HG02938 (cell line): ENCODE results near the gene ALDH3B1.

Experiments
- ATAC-seq: cut with Tn5 transposase; IDR thresholded peaks from one replicate; pipeline ENCODE4 v1.9.1; 2021; ENCODE audit warnings: mild to moderate bottlenecking, moderate library complexity; ENCODE audit not compliant: unreplicated experiment

The ALDH3B1 gene

DNA sequence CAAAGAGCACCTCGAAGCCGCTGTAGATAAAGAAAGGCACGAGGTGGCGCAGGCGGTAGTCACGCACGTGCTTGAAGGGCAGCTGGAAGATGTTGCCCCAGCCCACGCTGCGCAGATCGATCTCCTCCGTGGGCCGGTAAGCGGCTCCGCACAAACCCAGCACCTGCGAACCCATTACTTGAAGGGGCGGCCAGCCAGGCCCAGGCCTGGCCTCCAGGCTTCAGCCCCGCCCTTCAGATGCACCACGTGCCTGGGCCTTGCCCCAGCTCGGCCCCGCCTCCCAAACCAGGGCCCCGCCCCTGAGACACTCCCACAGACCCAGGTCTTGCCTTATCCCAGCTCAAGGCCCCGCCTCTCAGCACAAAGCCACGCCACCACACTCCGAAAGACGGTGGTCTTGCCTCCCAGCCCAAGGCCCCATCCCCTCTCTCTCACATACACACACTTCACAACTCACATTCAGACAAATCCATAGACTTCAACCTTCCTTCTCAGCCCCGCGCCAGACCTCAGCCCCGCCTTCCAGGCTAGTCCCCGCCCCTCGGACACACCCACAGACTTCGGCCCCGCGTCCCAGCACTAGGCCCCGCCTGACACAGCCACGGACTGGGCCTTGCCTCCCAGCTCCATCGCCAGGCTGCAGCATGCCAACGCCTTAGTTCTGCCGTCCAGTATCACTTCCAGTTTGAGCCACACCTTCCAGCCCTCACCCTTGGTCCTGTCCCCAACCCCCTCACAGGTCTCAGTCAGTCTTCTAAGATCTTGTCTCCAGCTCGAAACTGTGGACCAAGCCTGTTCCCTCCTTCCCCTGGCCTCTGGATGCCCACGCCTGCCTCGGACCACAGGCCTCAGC, 13.3 kb upstream of the ALDH3B1 start:
- ATAC-seq: no peak

DNA sequence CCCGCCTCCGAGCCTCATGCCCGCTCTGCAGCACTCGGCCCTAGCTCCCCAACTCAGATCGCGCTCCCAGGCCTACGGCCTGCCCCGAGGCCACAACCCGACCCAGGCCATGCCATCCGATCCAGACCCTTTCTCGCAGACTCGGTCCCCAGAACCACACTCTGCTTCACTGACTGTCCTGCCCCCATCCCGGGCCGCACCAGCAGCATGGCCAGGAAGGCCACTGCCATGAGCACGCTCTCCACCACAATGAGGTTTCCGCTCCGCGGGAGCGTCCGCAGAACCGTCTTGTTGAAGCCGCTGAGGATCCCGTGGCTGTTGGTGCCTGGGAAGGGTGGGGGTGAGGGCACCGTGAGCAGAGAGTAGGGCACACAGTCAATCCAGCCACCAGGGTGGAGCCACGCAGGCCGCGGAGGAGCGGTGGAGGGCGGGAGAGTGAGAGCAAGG, 12.6 kb upstream of the ALDH3B1 start:
- ATAC-seq: no peak

DNA sequence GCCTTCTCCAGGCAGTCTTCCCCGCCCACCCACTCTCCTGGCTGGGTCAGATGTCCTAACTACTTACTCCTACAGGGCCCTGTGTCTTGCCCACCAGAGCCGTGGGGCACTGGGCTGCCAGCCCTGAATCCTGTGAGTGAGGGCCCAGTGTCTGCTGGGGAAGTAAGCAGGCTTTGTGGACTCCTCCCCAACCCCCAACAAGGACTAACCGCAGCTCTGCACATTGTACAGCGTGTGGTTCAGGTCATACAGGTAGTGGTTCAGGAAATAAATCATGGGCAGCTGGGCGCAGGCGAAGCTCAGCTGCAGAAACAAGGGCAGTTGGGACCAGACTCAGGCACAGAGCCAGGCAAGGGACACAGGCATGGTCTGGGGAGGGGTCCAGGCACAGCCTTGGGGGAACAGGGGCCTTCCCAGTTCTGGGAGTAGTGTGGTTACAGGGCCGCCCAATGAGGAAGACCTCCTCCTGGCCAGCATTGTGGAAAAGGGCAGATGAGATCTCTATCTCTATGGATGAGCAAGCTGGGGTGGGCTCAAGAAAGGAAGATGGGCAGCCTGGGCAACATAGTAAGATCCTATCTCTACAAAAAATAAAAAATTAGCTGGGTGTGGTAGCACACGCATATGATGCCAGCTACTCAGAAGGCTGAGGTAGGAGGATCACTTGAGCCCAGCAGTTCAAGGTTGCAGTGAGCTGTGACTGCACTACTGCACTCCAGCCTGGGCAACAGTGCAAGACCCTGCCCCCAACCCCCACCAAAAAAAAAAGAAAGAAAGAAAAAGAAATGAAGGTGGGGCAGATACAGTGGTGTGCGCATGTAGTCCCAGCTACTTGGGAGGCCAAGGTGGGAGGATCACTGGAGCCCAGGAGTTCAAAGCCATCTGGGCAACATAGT, 11.7 kb upstream of the ALDH3B1 start:
- no peak for ATAC-seq

DNA sequence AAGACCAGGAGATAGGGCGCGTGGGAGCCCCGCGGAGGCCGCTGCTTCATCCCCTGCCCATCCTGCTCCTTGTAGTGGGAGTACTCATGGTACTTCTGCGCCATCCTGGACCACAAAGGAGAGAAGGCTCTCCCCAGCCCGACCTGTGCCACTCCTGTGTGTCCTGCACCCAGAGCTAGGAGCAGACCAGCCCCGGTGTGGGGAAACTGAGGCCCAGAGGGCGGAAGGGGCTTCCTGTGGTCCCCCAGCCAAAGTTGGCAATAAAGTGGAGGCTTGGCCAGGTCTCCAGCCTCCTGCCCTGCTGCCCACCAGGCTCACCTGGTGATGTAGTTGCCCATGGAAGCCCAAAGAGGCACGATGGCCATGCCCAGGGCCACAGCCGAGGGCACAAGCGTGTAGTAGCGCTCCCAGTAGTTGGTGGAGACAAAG, 10.9 kb upstream of the ALDH3B1 start:
- ATAC-seq: no peak

DNA sequence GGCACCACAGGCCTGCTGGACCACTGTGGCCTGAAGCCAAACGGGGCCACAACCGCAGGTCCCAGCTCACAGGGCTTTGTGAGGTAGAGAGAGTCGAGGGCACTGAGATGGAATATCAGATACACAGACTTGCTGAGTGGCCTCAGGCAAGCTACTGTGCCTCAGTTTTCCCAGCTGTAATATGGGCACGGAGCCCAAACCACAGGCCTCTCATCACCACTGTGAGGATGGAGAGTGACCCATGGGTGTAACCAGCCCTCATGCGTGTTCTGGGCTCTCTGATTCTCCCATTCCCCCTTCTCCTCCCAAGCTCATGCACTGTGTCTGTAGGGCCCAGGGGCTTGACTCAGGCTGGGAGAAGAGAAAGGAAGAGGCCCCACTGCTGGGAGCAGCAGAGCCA, 10.4 kb upstream of the ALDH3B1 start:
- ATAC-seq: no peak

DNA sequence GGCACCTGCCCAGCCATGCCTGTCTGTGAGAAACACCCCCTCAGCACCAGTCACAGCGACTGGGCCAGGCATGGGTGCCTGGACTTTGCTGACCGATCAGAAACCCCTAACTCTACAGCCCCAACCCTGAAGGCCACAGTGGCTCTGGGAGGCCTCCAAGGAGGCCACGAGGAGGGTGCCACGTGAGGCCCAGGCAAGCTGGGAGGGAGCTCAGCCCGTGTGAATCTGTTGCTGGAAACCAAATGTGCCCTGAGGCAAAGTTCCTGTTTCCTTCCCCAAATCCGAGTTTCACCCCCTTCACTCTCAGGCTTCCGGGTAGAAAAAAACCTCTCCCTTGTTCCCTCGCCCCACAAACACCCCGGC, 7.6 kb upstream of the ALDH3B1 start:
- ATAC-seq: peak; percentile 11

DNA sequence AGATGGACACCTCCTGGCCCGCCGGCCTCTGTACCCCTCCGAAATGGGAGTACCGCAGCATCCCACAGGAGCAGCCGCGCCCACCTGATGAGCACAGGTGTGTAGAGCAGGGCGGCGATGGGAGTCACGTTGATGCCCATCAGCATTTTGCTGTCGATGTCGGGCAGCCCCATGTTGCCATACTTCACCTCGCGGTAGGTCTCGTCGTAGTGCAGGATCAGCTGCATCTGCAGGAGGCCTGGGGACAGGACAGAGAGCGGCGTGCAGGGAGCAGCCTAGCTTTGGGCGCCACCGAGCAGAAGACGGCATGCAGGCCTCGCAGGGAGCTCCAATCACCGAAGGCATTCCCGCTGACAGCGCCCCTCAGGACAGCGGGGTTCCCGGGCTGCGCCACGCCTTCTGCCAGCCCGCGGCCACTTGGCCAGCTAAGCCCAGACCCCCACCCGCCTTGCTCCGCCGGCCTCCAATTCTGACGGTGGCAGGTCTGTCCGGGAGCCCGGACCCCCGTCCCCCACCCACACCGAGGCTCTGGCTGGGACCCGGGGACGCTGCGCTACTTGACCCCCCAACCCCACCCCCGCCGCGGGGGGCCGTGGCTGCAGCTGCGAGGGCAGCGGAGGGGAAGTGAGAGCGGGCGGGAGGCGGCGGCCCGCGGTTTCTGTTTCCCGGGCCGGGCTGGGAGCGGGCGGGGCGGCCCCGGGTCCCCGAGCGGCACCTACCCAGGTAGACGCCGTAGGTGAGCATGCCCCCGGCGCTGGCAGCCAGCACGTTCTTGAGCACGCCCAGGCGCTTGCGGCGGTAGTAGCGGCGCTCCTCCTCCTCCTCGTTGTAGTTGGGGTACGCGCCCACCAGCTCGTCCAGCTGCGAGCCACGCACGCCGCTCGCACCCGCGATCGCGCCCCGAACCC, 6.9 kb upstream of the ALDH3B1 start:
- ATAC-seq: peak; percentile 24

DNA sequence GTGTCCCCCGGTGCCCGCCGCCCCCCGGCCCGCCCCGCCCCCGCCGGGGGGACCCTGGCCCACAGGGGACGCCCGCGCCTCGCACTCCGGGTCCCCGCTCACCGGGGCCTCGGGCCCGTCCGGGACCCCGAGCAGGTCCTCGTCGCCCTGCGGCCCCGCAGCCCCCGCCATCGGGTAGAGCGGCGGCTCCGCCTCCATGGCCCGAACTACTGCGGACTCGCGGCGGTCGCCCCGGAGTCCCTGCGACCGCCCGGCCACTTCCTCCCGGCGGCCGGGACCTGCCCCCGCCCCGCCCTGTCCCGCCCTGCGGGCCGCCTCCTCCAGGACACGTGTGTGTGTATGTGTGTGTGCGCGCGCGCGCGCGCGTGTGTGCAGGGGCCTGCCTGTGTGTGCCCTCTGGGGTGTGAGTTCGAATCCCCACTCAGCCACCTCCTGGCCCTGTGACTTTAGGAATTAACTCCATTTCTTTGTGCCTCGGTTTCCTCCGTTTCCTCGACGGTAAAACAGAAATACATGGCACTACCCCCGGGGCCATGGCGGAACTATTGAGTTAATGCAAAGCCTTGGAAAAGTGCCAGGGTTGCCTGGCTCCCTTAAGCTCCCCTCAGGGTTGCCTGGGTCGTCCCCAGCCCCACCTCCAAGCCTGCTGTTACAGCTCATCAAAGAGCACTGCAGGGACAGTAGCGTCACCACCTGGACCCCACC, 6.1 kb upstream of the ALDH3B1 start, which contains the start of gene UNC93B1:
Gene UNC93B1 (minus strand): TSS at position 252 of the 705 bp plus-strand sequence. CDS start 54 bp downstream, at position 198.
- peak; percentile 42 for ATAC-seq

DNA sequence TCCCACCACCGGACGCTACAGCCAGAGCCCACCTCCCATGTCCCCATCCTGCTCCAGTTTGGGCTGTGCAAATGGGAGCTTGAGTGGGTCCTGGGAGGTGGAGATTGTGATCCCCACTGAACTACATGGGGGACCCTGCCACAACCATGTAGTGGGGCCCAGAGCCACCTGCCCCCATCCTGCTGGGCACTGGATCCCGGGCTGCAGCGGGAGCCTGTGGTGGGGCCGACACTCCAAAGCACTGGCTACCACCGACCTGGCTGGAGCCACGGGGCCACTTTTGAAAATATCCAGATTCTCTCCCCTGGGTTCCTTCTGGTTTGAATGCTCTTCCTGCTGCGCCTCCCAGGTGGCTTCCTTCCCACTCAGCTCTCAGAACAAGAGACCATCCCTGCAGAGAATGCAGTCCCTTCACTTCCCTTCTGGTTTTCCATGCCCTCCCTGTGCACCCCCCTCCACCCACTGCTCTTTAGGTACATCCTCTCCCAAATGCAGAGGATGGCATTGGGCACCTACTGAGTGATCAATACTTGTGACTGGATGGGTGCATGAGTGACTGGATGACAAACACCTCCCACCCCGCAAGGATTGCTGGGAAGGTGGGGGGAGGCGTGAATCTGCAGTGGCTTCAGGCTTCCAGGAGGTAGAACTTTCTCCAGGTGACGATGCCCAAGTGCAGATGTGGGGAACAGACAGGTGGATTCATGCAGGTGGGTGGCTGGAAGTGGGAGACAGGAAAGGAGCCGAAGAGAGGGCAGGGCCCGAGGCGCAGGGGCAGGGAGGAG, 5.4 kb upstream of the ALDH3B1 start:
- ATAC-seq: no peak

DNA sequence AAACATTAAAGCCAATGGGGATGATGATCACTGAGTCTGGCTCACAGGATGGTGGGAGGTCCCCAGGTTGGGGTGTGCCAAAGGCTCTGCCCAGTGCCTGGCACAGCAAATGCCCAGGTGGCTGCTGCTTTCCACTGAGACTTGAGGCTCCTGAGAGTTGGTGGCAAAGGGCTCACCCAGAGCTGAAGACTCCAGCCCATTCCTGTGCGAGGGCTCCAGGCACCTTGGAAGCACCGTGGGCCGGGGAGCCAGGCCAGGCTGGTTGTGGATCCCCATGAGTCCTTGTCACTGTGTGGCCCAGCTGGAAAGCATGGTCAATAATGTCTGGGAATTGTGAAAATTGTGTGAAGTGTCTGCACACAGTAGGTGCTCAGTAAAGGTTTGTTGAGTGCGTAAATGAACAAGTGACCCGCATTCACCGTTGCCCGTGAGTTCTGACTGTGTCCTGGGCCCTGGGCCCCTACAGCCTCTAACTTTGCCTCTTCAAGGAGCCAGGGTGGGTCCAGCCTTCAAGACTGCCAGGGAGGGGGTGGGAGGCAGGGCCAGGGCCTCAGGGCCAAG, 3.4 kb upstream of the ALDH3B1 start:
- ATAC-seq: no peak

DNA sequence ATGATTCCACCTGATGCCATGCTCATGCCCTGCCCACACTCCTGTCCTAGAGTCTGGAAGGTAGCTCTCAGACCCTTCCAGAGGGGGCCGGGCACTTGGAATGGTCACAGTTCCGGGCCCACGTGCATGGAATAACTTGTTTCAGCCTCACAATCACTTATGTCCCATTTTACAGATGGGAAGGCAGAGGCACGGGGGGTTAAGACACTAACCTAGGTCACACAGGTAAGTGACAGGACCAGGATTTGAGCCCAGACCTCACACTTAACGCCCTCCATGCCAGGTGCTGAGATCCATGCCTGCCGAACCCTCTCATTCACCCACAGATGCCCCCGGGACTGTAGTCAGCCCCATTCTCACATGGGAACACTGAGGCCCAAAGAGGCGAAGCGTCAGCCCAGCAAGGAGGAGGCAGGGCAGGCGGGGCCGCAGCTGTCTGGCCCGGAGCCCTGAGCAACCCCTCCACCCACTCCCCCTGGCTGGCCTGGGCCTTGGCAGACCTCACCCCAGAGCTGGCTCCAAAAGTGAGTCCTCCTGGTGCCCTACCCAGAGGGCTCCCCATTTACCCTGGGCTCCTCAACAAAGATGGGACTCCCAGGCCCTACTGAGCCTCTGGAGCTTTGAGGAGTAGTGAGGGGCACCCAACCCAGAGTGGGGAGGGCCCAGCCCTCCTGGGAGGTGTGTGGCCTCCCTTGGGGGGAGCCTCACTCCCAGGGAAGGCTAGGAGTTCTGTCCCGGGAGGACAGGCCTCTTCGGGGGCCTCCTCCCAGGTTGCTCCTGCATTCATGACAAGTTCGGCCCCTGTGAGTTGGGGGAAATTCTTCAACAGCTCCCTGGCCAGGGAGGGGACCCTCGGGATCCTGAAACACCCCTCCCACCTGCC, 2.4 kb upstream of the ALDH3B1 start:
- ATAC-seq: no peak

DNA sequence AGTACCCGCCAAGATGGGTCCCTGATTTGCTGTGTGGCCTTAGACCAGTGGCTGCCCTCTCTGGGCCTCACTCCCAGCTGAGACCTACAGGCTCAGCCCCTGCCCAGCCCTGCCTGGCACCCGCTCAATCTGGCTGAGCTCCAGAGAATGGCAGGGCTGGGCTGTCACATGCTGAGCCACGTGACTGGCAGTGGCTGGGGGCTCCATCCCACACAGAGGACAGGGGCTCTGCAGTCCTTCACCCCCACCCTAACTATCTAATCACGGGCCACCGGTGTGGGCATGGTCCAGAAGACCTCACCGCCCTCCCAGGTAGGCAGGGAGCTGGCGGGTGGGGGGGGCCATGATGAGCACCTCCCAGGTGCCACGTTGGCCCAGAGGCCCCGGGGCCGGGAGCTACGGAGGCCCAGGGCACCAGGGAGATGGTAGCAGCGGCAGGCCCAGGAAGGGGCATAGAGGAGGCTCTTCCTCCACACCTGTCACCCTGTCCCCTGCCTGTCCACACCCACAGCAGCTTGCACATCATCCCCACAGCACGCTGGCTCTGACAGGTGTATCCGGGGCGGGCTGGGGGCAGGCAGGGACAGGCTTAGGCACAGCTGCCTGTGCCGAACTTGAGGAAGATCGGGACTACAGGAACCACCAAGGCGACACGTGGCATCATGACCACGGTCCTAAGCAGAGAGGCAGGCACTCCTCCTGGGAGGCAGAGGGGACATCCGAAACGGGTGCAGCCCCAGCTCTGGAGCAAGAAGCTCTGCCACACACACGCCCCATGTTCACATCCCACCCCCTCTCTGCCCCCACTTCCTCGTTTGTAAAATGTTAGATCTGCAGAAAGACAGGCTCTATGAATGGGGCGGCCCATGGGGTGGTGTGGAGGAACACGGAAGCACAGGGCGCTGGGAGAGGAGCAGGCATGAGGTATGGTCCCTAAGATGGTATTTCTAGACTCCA, 1.5 kb upstream of the ALDH3B1 start:
- no peak for ATAC-seq

DNA sequence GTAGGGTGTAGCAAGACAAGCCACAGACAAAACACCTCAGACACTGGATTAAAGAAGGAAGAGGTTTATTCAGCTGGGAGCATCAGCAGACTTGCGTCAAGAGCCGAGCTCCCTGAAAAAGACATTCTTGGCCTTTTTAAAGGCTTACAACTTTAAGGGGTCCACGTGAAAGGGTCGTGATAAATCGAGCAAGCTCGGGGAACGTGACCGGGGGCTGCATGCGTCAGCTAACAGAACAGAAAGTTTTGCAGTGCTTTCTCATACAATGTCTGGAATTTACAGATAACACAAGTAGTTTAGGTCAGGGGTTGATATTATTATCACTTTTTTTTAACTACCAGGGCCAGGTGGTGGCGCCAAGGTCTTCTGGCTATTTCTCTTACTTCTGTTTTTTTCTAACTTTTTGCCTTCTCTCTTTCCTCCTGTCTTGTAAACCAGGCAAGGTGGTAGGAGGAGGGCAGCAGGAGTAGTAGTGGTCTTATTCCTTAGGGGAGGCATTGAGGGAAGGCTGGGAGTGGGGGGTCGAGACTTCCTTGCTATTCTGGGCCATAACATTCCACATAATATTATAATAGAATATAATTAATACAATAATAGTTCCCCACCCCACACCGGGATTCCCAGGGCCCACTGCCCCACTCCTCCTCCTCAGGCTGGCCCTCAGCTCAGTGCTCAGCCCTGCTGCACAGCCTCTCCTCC, 587 bp upstream of the ALDH3B1 start:
- no peak for ATAC-seq

DNA sequence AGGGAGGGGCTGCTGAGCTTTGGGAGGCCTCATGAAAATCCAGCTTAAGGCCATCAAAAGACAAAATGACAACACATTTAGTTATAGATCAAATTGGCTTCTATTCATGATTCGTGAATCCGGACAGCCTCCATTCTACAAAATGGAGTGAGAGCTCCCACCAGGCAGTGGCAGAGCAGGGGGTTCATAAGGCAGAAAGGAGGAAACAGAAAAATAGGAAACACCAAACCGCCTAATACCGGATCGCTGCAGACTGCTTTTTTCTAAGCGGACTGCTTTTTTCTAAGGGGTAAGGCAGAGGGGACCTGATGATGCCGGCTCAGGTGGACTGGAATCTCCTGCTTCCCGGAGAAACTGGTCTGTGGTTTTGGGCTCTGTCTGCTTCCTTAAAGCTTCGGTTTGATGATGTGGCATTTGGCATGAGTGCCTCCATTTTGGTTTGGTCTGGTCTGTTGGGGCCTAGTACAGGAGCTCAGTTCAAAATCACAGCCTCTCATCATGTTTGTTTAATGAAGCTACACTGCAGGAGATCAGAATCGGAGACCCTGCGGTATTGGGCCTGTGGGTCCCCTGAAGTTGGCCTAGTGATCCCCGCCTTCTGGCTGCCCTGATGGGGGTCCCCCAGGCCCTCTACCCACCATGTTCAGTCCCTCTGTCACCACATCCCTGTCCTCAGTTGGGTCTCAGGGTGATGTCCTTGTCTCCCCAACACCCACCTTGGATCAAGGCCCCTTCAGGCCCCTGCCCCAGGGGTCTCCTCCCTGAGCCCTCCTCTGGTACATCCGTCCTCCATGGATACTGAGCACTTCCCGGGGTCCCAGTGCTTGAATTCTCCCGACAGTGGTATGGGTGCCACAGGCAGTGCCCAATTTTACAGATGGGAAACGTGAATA, 1.2 kb downstream of the ALDH3B1 start:
- no peak for ATAC-seq
